ENCODE data around the gene FABP3. TPM values are rescaled to one million over a fixed set of nuclear protein-coding genes. Genes with fewer than 3 reads are reported as not detected.

The FABP3 gene
- polyA plus RNA-seq, 2 of the 4 experiments (the other 2 are of a cell fraction), result not detected

- no peak for FAIRE-seq
- H3K4me1 ChIP-seq, result peaks cover 13% of the 10 kb centered on the region
- WGBS (ENCODE audit: missing lambda C conversion rate), result 84% methylated on average over 4 of the region's 4 CpGs
- CTCF ChIA-PET, result interaction anchor here (2.2 to 6.3 kb wide), 3 partner anchors 8 to 231 kb away, joined by 5 to 49 read pairs (median 29); no protein-coding TSS in a partner anchor
- DNase-seq (ENCODE audit: low read depth in 1 of 2, low spot score in 1 of 2), result no peak
- no peaks in the 10 kb centered on the region for H3K9me3 ChIP-seq
- no peak overlapping the region for H3K27ac ChIP-seq
- 0 out of 3 replicates have a peak overlapping the region, but pooled peaks have one; percentile 98 for H3K4me2 ChIP-seq
- no peak overlapping the region for H3K4me3 ChIP-seq
- no peak for ATAC-seq
- POLR2A ChIA-PET, result no interaction called here
- TF ChIP-seq EHMT2 (IDR thresholded peaks at IDR 0.05; ENCODE audit: low read depth) (no peak), SMC3 (IDR thresholded peaks at IDR 0.05) (no peak), RCOR1 (IDR thresholded peaks at IDR 0.05; ENCODE audit: low read depth, low read length) (no peak), PBX3 (IDR thresholded peaks at IDR 0.05) (no peak), GATA3 (IDR thresholded peaks at IDR 0.05; ENCODE audit: borderline replicate concordance) (no peak)
Measured at GRCh38 chr1:31414980-31415370, 42.1 kb upstream of the FABP3 start.

DNA sequence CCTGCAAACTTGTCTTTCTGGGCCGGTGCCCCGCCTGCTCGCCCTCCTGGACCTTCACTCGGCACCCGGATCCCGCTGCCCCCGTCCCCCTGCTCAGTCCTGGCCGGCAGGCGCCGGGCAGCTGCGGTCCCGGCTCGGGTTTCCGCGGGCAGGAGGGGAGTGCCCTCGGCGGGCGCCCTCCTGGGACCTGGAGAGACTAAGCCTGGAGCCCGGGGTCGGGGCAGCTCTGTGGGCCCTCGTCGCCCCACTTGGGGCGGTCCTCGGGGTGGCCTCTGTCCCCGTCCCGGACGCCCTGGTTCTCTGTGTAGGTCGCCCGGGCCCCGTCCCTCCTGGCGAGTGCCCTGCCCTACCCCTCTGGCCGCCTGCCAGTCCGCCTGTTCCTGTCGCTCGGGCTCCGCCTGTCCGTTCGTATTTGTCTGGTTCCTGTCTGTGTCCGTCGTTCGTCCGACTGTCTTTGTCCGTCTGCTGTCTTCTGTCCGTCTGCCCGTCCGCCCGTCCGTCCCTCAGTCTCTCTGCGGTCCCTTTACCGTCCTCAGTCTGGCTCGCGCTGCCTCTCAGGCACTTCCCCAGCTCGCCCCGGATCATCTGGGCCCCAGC lies 40.6 kb upstream of the FABP3 start:
- 4% methylated on average over 26 of the region's 54 CpGs for WGBS (ENCODE audit: missing lambda C conversion rate)
- H3K4me3 ChIP-seq, result peak overlapping the region; percentile 62
- peak; percentile 73 to 82 for ATAC-seq
- DNase-seq (ENCODE audit: low read depth in 1 of 2, low spot score in 1 of 2), result peak; percentile 25 to 48
- CTCF ChIA-PET, result interaction anchor here (1.2 to 6.3 kb wide), 3 partner anchors 9 to 18 kb away, joined by 3 to 49 read pairs (median 29); no protein-coding TSS in a partner anchor
- H3K4me1 ChIP-seq, result peaks cover 13% of the 10 kb centered on the region
- no peaks in the 10 kb centered on the region for H3K9me3 ChIP-seq
- no peak for TF ChIP-seq ELK1 (IDR thresholded peaks at IDR 0.05; ENCODE audit: low read depth, low read length)
- peak; percentile 60; the same call in 1 of the 2 replicates for TF ChIP-seq PHF8 (IDR thresholded peaks at IDR 0.05; ENCODE audit: borderline replicate concordance, low read depth)
- H3K4me2 ChIP-seq, result peak overlapping the region; percentile 98
- H3K27ac ChIP-seq, result peak overlapping the region; percentile 69 to 97
- no peak for FAIRE-seq
- POLR2A ChIA-PET, result interaction anchor here (0.6 kb wide), 1 partner anchor 9 kb away, joined by 7 read pairs; no protein-coding TSS in a partner anchor

DNA sequence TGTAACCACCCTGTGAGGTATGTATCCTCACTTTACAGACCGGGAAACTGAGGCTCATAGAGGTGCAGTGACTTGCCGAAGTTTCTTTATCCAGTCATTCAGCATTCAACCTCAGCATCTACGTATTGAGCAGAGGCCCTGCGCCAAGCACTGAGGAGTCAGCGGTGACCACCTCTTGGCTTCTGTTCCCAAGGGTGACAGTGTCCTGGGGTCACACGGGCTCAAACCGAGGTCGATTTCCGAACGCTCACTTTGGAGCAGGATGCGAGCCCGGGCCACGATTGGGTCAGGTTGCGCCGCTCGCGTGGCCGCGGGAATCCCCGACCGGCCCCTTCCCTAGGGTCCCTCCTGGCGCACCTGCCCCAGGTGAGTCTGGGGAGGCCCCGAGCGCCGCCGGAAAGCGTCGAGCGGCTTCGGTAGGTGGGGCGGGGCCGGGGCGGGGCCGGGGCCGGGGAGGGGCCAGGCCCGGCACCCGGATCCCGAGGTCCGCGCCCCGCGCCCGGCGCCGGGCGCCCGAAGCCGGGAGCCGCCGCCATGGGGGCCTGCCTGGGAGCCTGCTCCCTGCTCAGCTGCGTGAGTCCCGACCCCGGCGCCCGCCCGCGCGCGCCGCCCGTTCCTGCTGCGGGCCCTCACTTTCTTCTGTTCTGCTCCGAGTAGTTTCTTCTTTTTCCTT lies 40.0 kb upstream of the FABP3 start, which contains the start of gene SERINC2:
TSS of gene SERINC2 (plus strand) at position 482 of the 673 bp plus-strand sequence. CDS start at position 535, 53 bp downstream.
- ATAC-seq (peak; percentile 74 to 78), FAIRE-seq (no peak), DNase-seq (ENCODE audit: low read depth in 1 of 2, low spot score in 1 of 2) (peak in 1 of 2 experiments; percentile 28)
- peaks cover 13% of the 10 kb centered on the region for H3K4me1 ChIP-seq
- 2% methylated on average over 16 of the region's 63 CpGs for WGBS (ENCODE audit: missing lambda C conversion rate)
- peak within 1 kb of the TSS; percentile 98 for H3K4me2 ChIP-seq
- CTCF ChIA-PET, result interaction anchor here (4.8 to 6.3 kb wide), 2 partner anchors 10 to 17 kb away, joined by 29 to 49 read pairs; no protein-coding TSS in a partner anchor
- POLR2A ChIA-PET, result no interaction called here
- no peaks in the 10 kb centered on the region for H3K9me3 ChIP-seq
- peak within 1 kb of the TSS; percentile 69 to 97 for H3K27ac ChIP-seq
- H3K4me3 ChIP-seq, result peak within 1 kb of the TSS; percentile 62
- TF ChIP-seq ESRRA (IDR thresholded peaks at IDR 0.05; ENCODE audit: borderline replicate concordance, low read length), result no peak
- no peak for TF ChIP-seq RAD21 (conservative IDR thresholded peaks at IDR 0.05 in 1 of 2, IDR thresholded peaks at IDR 0.05 in 1 of 2)
- no peak for TF ChIP-seq CEBPB (IDR thresholded peaks at IDR 0.05)
- no peak for TF ChIP-seq RARB (CRISPR knock-in tag; IDR thresholded peaks at IDR 0.05)
- TF ChIP-seq FOXS1 (CRISPR knock-in tag; IDR thresholded peaks at IDR 0.05), result no peak
- TF ChIP-seq E2F6 (IDR thresholded peaks at IDR 0.05; ENCODE audit: borderline replicate concordance, low read depth), result no peak
- no peak for TF ChIP-seq ZFP36 (IDR thresholded peaks at IDR 0.05; ENCODE audit: borderline replicate concordance, partially characterized antibody)
- TF ChIP-seq POLR2A (IDR thresholded peaks at IDR 0.05; ENCODE audit: low read length), result peak; percentile 34

All from A549 (cell line).